Mesodermal cell (in vitro differentiated cells): ENCODE results near the gene MRGPRF.

Experiments
- H3K27ac ChIP-seq: 2 replicates; pipeline ENCODE4 v1.7.0; 2013; ENCODE audit warnings: mild to moderate bottlenecking, low read depth, low read length, moderate library complexity; ENCODE audit not compliant: severe bottlenecking
- H3K36me3 ChIP-seq: 2 replicates; pipeline ENCODE4 v1.7.1; 2013; ENCODE audit warnings: mild to moderate bottlenecking, low read length, moderate library complexity; ENCODE audit not compliant: control insufficient read depth, insufficient read depth
- H3K4me1 ChIP-seq: one replicate; pipeline ENCODE4 v1.7.1; 2013; ENCODE audit warnings: mild to moderate bottlenecking, low read length; ENCODE audit not compliant: insufficient read depth, control insufficient read depth, poor library complexity, severe bottlenecking
- H3K4me3 ChIP-seq: 2 replicates; pipeline ENCODE4 v1.7.0; 2013; ENCODE audit warnings: low read length, control low read depth, mild to moderate bottlenecking; ENCODE audit not compliant: insufficient read depth, poor library complexity, severe bottlenecking; ENCODE audit errors: extremely low read depth
- H3K9me3 ChIP-seq: 2 replicates; pipeline ENCODE4 v1.7.1; 2013; ENCODE audit warnings: mild to moderate bottlenecking, low read length, moderate library complexity; ENCODE audit not compliant: control insufficient read depth
- WGBS, 2 experiments: methylation state at CpG; one replicate each; pipeline ENCODE4 v1.1.5; 2013; ENCODE audit warnings: missing lambda C conversion rate in 2 of 2; ENCODE audit not compliant: insufficient coverage in 2 of 2; 5-methylcytosine and 5-hydroxymethylcytosine counted together

Gene MRGPRF

GRCh38 chr11:69035150-69035945, 22.3 kb upstream of the MRGPRF start:
- Histone ChIP-seq H3K4me1 (peaks cover 14% of the 10 kb centered on the region), H3K36me3 (no peaks in the 10 kb centered on the region), H3K9me3 (no peaks in the 10 kb centered on the region), H3K4me3 (no peak overlapping the region), H3K27ac (no peak overlapping the region)
- WGBS, 2 experiments = 78 to 87% methylated on average over 14 to 19 of the region's 21 CpGs

- Histone ChIP-seq H3K36me3 (no peaks in the 10 kb centered on the region), H3K27ac (no peak overlapping the region), H3K4me1 (peaks cover 9% of the 10 kb centered on the region), H3K4me3 (no peak overlapping the region), H3K9me3 (no peaks in the 10 kb centered on the region)
- 90 to 94% methylated on average over 20 of the region's 22 CpGs for WGBS, 2 experiments
Measured at GRCh38 chr11:69034123-69034867, 21.2 kb upstream of the MRGPRF start.

DNA sequence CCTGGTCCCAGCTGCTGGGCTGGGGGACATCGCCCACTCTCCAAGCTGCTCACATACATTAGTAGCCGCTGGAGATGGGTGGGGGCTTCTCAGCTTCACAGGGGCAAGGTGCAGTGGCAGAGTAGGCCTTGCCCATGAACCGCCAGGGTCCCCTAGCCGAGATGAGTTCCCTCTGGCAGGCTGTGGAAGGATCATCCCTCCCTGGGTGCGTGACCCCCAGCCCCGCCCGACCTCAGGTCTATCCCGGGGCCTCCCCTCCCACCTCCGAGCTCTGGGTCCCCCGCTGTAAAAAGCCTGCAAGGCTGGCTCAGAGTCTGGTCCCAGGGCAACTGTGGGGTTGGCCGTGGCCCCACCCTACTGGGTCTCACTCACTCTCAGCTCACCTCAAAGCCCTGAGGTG, 20.4 kb upstream of the MRGPRF start:
- 93 to 96% methylated on average over 8 to 10 of the region's 11 CpGs for WGBS, 2 experiments
- Histone ChIP-seq H3K27ac (no peak overlapping the region), H3K36me3 (no peaks in the 10 kb centered on the region), H3K4me1 (peaks cover 9% of the 10 kb centered on the region), H3K4me3 (no peak overlapping the region), H3K9me3 (no peaks in the 10 kb centered on the region)

DNA sequence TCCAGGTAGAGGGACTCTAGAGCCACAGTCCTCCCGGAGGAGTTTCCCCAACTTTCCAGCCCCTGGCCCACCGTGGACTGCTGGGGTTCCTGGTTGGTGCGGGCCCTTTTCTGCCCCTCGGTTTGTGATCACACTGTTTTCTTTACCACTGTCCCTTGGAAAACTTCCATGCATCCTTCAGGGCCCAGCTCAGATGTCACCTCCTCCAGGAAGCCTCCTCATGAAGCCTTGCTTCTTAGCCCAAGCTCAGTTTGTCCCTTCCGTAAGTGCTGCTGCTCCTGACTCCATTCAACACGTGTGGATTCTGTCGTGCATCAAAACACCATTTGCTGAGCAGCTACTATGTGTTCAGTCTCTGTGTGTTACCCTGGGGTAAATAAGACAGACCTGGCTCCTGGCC, 19.8 kb upstream of the MRGPRF start:
- no peak overlapping the region for H3K4me3 ChIP-seq
- no peaks in the 10 kb centered on the region for H3K9me3 ChIP-seq
- no peak overlapping the region for H3K27ac ChIP-seq
- H3K4me1 ChIP-seq = peaks cover 9% of the 10 kb centered on the region
- 90 to 94% methylated on average over 4 to 7 of the region's 7 CpGs for WGBS, 2 experiments
- H3K36me3 ChIP-seq = no peaks in the 10 kb centered on the region

DNA sequence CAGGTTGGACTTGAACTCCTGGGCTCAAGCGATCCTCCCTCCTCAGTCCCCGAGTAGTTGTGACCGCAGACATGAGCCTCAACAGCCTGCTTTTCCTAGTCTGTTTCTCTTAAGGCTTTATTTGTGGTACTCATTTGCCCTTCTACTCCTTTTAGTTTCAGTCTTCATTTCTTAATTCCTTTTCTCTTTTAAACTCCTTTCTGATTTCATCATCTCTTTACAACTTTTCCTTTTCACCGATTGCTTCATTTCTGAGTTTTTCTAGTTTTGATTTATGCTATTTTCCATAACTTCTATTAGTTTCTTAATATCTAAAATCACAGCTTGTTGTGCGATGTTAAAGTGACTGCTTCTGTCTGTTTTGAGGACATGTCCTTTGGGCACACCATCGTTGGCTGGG, 17.3 kb upstream of the MRGPRF start:
- Histone ChIP-seq H3K4me1 (no peaks in the 10 kb centered on the region), H3K9me3 (no peaks in the 10 kb centered on the region), H3K4me3 (no peak overlapping the region), H3K36me3 (no peaks in the 10 kb centered on the region), H3K27ac (no peak overlapping the region)
- WGBS, 2 experiments = 88 to 92% methylated on average over 5 of the region's 6 CpGs

DNA sequence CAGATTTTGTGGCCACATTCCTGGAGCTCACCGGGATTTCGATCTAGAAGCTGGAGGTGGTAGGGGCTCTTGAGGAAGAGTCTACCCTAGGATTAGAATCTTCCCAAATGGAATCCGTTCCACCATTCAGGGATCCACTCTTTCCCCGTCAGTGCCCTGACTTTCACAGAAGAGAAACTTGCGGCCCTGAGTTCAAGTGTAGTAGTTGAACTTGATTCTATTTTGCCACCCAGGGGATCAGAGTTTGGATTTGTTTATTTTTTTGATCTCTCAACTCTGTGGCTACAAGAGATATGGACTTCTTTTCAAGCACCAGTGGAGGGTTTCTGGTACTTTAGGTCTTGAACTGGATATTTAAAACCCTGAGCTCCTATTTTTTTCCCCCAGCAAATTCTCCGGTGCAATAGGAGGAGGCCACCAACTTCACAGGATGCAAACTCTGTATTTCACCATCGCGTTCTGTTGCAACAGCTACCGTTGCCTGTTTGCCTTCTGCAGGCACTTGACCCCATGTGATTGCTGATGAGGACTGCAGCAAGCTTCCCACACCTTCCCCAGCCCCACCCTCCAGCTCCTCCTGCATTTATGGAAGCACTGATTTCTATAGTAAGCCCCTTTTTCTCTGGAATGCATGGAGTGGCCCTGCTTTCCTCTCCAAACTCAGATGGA, 14.8 kb upstream of the MRGPRF start:
- H3K27ac ChIP-seq = no peak overlapping the region
- no peaks in the 10 kb centered on the region for H3K4me1 ChIP-seq
- H3K4me3 ChIP-seq = no peak overlapping the region
- H3K36me3 ChIP-seq = no peaks in the 10 kb centered on the region
- WGBS, 2 experiments = 80 to 82% methylated on average over 6 to 7 of the region's 9 CpGs
- H3K9me3 ChIP-seq = no peaks in the 10 kb centered on the region

DNA sequence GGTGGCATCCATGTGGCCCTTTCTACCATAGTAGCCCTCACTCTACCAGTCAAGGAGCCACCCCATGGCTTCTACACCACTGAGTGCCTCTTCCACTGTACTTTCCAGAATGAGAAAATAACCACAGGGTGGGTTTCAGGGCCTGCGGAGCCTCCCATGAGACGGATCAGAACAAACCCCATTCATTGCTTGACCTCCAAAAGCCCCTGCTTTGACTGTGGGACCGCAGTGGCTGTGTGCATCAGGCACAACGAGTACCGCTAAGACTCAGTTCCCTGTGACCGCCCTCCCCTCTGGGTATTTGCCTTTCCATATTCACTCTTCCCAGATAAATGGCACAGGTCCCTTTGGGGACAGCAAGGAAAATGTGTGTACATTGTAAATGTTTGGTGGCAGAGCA, 11.5 kb upstream of the MRGPRF start:
- Histone ChIP-seq H3K36me3 (no peaks in the 10 kb centered on the region), H3K27ac (no peak overlapping the region), H3K4me3 (no peak overlapping the region), H3K4me1 (no peaks in the 10 kb centered on the region), H3K9me3 (no peaks in the 10 kb centered on the region)
- WGBS, 2 experiments = 90 to 94% methylated on average over 3 to 5 of the region's 6 CpGs

GRCh38 chr11:69022260-69022659, 9.2 kb upstream of the MRGPRF start:
- Histone ChIP-seq H3K27ac (no peak overlapping the region), H3K36me3 (no peaks in the 10 kb centered on the region), H3K9me3 (no peaks in the 10 kb centered on the region), H3K4me3 (no peak overlapping the region), H3K4me1 (no peaks in the 10 kb centered on the region)
- WGBS, 2 experiments = 91 to 94% methylated on average over 5 to 10 of the region's 10 CpGs

- no peaks in the 10 kb centered on the region for H3K36me3 ChIP-seq
Measured at GRCh38 chr11:69018924-69019323, 5.9 kb upstream of the MRGPRF start.

GRCh38 chr11:69017951-69018350, 4.9 kb upstream of the MRGPRF start:
- Histone ChIP-seq H3K4me3 (no peak overlapping the region), H3K27ac (no peak overlapping the region), H3K36me3 (no peaks in the 10 kb centered on the region), H3K9me3 (no peaks in the 10 kb centered on the region), H3K4me1 (peaks cover 22% of the 10 kb centered on the region)
- 94 to 95% methylated on average over 8 to 10 of the region's 10 CpGs for WGBS, 2 experiments

More at GRCh38 chr11:69018924-69019323, 5.9 kb upstream of the MRGPRF start:
- Histone ChIP-seq H3K9me3 (no peaks in the 10 kb centered on the region), H3K4me1 (peaks cover 14% of the 10 kb centered on the region), H3K4me3 (no peak overlapping the region), H3K27ac (no peak overlapping the region)
- WGBS, 2 experiments = 86% methylated on average over 11 to 12 of the region's 13 CpGs
